Karpas-422 (cell line): ENCODE data around the gene ERBB2. TPM values are rescaled to one million over a fixed set of nuclear protein-coding genes. Genes with fewer than 3 reads are reported as not detected.

Experiments used
- DNase-seq: peaks from one replicate; pipeline ENCODE4 v3.0.0-alpha.2; 2015
- H2AFZ ChIP-seq: fragments of 200-600 bp; sonication (generic); 2 replicates; pipeline ENCODE4 v1.6.1; 2014; ENCODE audit warnings: antibody characterized with exemption, low read length, mixed read lengths
- H3K27ac ChIP-seq: fragments of 200-600 bp; sonication (generic); 2 replicates; pipeline ENCODE4 v1.5.1; 2014; ENCODE audit warnings: mild to moderate bottlenecking, low read length, moderate library complexity
- H3K27me3 ChIP-seq: fragments of 200-600 bp; sonication (generic); 2 replicates; pipeline ENCODE4 v1.6.1; 2014; ENCODE audit warnings: low read length, mixed read lengths
- H3K36me3 ChIP-seq: fragments of 200-600 bp; sonication (generic); 2 replicates; pipeline ENCODE4 v1.6.1; 2014; ENCODE audit warnings: low read length, mixed read lengths; ENCODE audit not compliant: insufficient read depth
- H3K4me1 ChIP-seq: fragments of 200-600 bp; sonication (generic); 2 replicates; pipeline ENCODE4 v1.6.1; 2014; ENCODE audit warnings: mild to moderate bottlenecking, low read length, mixed read lengths
- H3K4me2 ChIP-seq: fragments of 200-600 bp; sonication (generic); 2 replicates; pipeline ENCODE4 v1.6.1; 2014; ENCODE audit warnings: low read length, low read depth, mild to moderate bottlenecking; ENCODE audit not compliant: poor library complexity, severe bottlenecking
- H3K4me3 ChIP-seq: fragments of 200-600 bp; sonication (generic); 2 replicates; pipeline ENCODE4 v1.5.1; 2014; ENCODE audit warnings: mild to moderate bottlenecking, antibody characterized with exemption, low read length, mixed read lengths
- H3K79me2 ChIP-seq: fragments of 200-600 bp; sonication (generic); 2 replicates; pipeline ENCODE4 v1.6.1; 2014; ENCODE audit warnings: mild to moderate bottlenecking, low read length, mixed read lengths
- H3K9ac ChIP-seq: fragments of 200-600 bp; sonication (generic); 2 replicates; pipeline ENCODE4 v1.6.0; 2014; ENCODE audit warnings: low read length
- H3K9me2 ChIP-seq: fragments of 200-600 bp; sonication (generic), shearing (Covaris generic); replicated peaks from 2 replicates; pipeline ENCODE4 v1.6.0; 2014; ENCODE audit warnings: mild to moderate bottlenecking, low read length, moderate library complexity; ENCODE audit not compliant: insufficient read depth
- H3K9me3 ChIP-seq: fragments of 300-700, 200-600 bp; sonication (generic); 2 replicates; pipeline ENCODE4 v1.6.1; 2014; ENCODE audit warnings: low read length, mixed read lengths
- H4K20me1 ChIP-seq: fragments of 200-600 bp; sonication (generic); 2 replicates; pipeline ENCODE4 v1.6.1; 2014; ENCODE audit warnings: mild to moderate bottlenecking, antibody characterized with exemption, low read length, low read depth; ENCODE audit not compliant: insufficient read depth
- total RNA-seq: library from RNA; depleted of rRNA; stranded (reverse); fragments of >200 nt; shearing (Covaris generic); gene quantifications from 2 replicates; pipeline ENCODE4 v1.2.3, GENCODE V29; 2014; ENCODE audit warnings: low replicate concordance

ERBB2 gene
- total RNA-seq, 1 experiment from 2014 or later, result 7.3 TPM

- Histone ChIP-seq H2AFZ (no peak overlapping the region), H3K27me3 (no peaks in the 10 kb centered on the region), H3K4me1 (peaks cover 12% of the 10 kb centered on the region), H4K20me1 (no peaks in the 10 kb centered on the region), H3K4me3 (peak overlapping the region; percentile 95), H3K4me2 (peak overlapping the region; percentile 99), H3K27ac (peak overlapping the region; percentile 56; the same call in 1 of the 2 replicates), H3K9me3 (no peaks in the 10 kb centered on the region), H3K79me2 (peaks cover 16% of the 10 kb centered on the region), H3K36me3 (peaks cover 11% of the 10 kb centered on the region), H3K9me2 (no peaks in the 10 kb centered on the region), H3K9ac (peak overlapping the region; percentile 96)
- no peak for DNase-seq
Observed at GRCh38 chr17:39729280-39729851, 29.5 kb downstream of the ERBB2 start.

- H3K4me3 ChIP-seq, result peak within 1 kb of the TSS; percentile 95
- peaks cover 16% of the 10 kb centered on the region for H3K79me2 ChIP-seq
- H3K36me3 ChIP-seq, result peaks cover 11% of the 10 kb centered on the region
- peak within 1 kb of the TSS; percentile 56; the same call in 1 of the 2 replicates for H3K27ac ChIP-seq
- H3K4me1 ChIP-seq, result peaks cover 12% of the 10 kb centered on the region
- H3K9me2 ChIP-seq, result no peaks in the 10 kb centered on the region
- H3K9me3 ChIP-seq, result no peaks in the 10 kb centered on the region
- H4K20me1 ChIP-seq, result no peaks in the 10 kb centered on the region
- H3K9ac ChIP-seq, result peak within 1 kb of the TSS; percentile 96
- peak within 1 kb of the TSS; percentile 67 for H2AFZ ChIP-seq
- peak within 1 kb of the TSS; percentile 99 for H3K4me2 ChIP-seq
- DNase-seq, result peak; percentile 97
- no peaks in the 10 kb centered on the region for H3K27me3 ChIP-seq
Observed at GRCh38 chr17:39730095-39730921, 30.4 kb downstream of the ERBB2 start, which contains the start of gene MIEN1. MIEN1 (minus strand) TSS chr17:39730532; CDS start chr17:39730495, 37 bp downstream.

GRCh38 chr17:39732586-39732985, 32.7 kb downstream of the ERBB2 start:
- peaks cover 11% of the 10 kb centered on the region for H3K36me3 ChIP-seq
- H3K27ac ChIP-seq, result no peak overlapping the region

GRCh38 chr17:39735882-39736281, 36.0 kb downstream of the ERBB2 start:
- no peak overlapping the region for H3K27ac ChIP-seq
- no peak for DNase-seq
- H3K9me2 ChIP-seq, result no peaks in the 10 kb centered on the region
- H3K79me2 ChIP-seq, result no peaks in the 10 kb centered on the region
- H4K20me1 ChIP-seq, result no peaks in the 10 kb centered on the region
- no peaks in the 10 kb centered on the region for H3K9me3 ChIP-seq
- H3K27me3 ChIP-seq, result no peaks in the 10 kb centered on the region; the same call in 1 of the 2 replicates
- H3K4me1 ChIP-seq, result peaks cover 18% of the 10 kb centered on the region
- H2AFZ ChIP-seq, result no peak overlapping the region
- H3K9ac ChIP-seq, result no peak overlapping the region
- no peak overlapping the region for H3K4me3 ChIP-seq
- H3K36me3 ChIP-seq, result no peaks in the 10 kb centered on the region
- no peak overlapping the region for H3K4me2 ChIP-seq

More at GRCh38 chr17:39732586-39732985, 32.7 kb downstream of the ERBB2 start:
- no peak overlapping the region for H3K9ac ChIP-seq
- H3K4me2 ChIP-seq, result no peak overlapping the region
- no peaks in the 10 kb centered on the region for H3K27me3 ChIP-seq
- H3K9me2 ChIP-seq, result no peaks in the 10 kb centered on the region
- DNase-seq, result no peak
- H3K4me1 ChIP-seq, result peaks cover 13% of the 10 kb centered on the region
- peaks cover 16% of the 10 kb centered on the region for H3K79me2 ChIP-seq
- no peak overlapping the region for H3K4me3 ChIP-seq
- no peaks in the 10 kb centered on the region for H3K9me3 ChIP-seq
- no peaks in the 10 kb centered on the region for H4K20me1 ChIP-seq
- H2AFZ ChIP-seq, result no peak overlapping the region

- H4K20me1 ChIP-seq, result no peaks in the 10 kb centered on the region
- H3K9me3 ChIP-seq, result no peaks in the 10 kb centered on the region
- no peaks in the 10 kb centered on the region for H3K9me2 ChIP-seq
- no peak overlapping the region for H3K4me2 ChIP-seq
- H3K27ac ChIP-seq, result no peak overlapping the region
- DNase-seq, result no peak
- no peaks in the 10 kb centered on the region for H3K79me2 ChIP-seq
- H3K36me3 ChIP-seq, result no peaks in the 10 kb centered on the region
- H2AFZ ChIP-seq, result no peak overlapping the region
- H3K4me1 ChIP-seq, result peaks cover 18% of the 10 kb centered on the region
- H3K27me3 ChIP-seq, result no peaks in the 10 kb centered on the region; the same call in 1 of the 2 replicates
- no peak overlapping the region for H3K9ac ChIP-seq
- no peak overlapping the region for H3K4me3 ChIP-seq
Observed at GRCh38 chr17:39736319-39737165, 36.7 kb downstream of the ERBB2 start.

- H3K36me3 ChIP-seq, result no peaks in the 10 kb centered on the region
- H3K4me3 ChIP-seq, result no peak overlapping the region
Observed at GRCh38 chr17:39737206-39737759, 37.4 kb downstream of the ERBB2 start.

GRCh38 chr17:39737760-39738567, 38.1 kb downstream of the ERBB2 start, which contains the start of gene GRB7:
GRB7 (plus strand) TSS chr17:39737938; CDS start chr17:39742302, 4,364 bp downstream.
- Histone ChIP-seq H2AFZ (peak within 1 kb of the TSS; percentile 62; the same call in 1 of the 2 replicates), H3K27me3 (no peaks in the 10 kb centered on the region; the same call in 1 of the 2 replicates), H3K9me3 (no peaks in the 10 kb centered on the region), H3K9me2 (no peaks in the 10 kb centered on the region), H3K27ac (no peak within 1 kb of the TSS), H3K79me2 (no peaks in the 10 kb centered on the region), H3K4me2 (peak within 1 kb of the TSS; percentile 67), H4K20me1 (no peaks in the 10 kb centered on the region), H3K9ac (peak within 1 kb of the TSS; percentile 41), H3K4me1 (peaks cover 18% of the 10 kb centered on the region), H3K4me3 (peak within 1 kb of the TSS; percentile 41; the same call in 1 of the 2 replicates), H3K36me3 (no peaks in the 10 kb centered on the region)
- no peak for DNase-seq

More at GRCh38 chr17:39737206-39737759, 37.4 kb downstream of the ERBB2 start:
- Histone ChIP-seq H3K27me3 (no peaks in the 10 kb centered on the region; the same call in 1 of the 2 replicates), H3K9me2 (no peaks in the 10 kb centered on the region), H3K9ac (no peak overlapping the region), H2AFZ (no peak overlapping the region), H3K4me2 (no peak overlapping the region), H4K20me1 (no peaks in the 10 kb centered on the region), H3K9me3 (no peaks in the 10 kb centered on the region), H3K79me2 (no peaks in the 10 kb centered on the region), H3K4me1 (peaks cover 18% of the 10 kb centered on the region), H3K27ac (no peak overlapping the region)
- no peak for DNase-seq
